Cardiac fibroblast (primary cell): Measurements from ENCODE around the gene ROS1.
"Not testable (repeated sequence)": the region's sequence is repeated elsewhere in the genome, so short reads cannot be mapped to it uniquely, and the experiment has no call there.

Source experiments
- DNase-seq, 2 donors: peaks; one replicate each; pipeline versions ENCODE4 v3.0.0 to v3.0.0-alpha.2; 2010; ENCODE audit warnings: low read depth in 2 of 2
- H3K4me3 ChIP-seq, 2 donors: replicated peaks in 1 of 2; 1 replicate in 1 of 2; 2 replicates in 1 of 2; pipeline ENCODE4 v1.5.1; 2011; ENCODE audit warnings: low read depth in 2 of 2, low read length in 2 of 2, mild to moderate bottlenecking in 2 of 2, moderate library complexity in 1 of 2
- CTCF ChIP-seq: IDR thresholded peaks from one replicate; pipeline ENCODE4 v1.5.1; 2011; ENCODE audit warnings: low read depth, mild to moderate bottlenecking, low read length, inconsistent platforms

The ROS1 gene

DNA sequence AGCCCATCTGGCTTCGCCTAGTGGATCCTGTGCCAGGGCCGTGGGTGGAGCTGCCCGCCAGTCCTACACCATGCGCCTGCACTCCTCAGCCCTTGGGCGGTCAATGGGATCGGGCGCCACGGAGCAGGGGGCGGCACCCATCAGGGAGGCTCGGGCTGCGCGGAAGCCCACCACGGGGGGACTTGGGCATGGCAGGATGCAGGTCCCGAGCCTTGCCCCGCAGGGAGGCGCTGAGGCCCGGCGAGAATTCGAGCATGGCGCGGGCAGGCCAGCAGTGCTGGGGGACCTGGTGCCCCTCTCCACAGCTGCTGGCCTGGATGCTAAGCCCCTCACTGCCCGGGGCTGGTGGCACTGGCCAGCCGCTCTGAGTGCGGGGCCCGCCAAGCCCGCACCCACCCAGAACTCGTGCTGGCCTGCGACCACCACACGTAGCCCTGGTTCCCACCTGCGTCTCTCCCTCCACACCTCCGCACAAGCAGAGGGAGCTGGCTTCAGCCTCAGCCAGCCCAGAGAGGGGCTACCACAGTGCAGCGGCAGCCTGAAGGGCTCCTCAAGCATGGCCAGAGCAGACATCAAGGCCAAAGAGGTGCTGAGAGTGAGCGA lies 52.4 kb downstream of the ROS1 start:
- no peak overlapping the region for H3K4me3 ChIP-seq
- DNase-seq: no peak
- no peak for TF ChIP-seq CTCF

GRCh38 chr6:117372289-117372688 lies 53.5 kb downstream of the ROS1 start:
- not testable (repeated sequence) for H3K4me3 ChIP-seq, DNase-seq

GRCh38 chr6:117371492-117371891 lies 54.2 kb downstream of the ROS1 start:
- no peak for DNase-seq
- no peak overlapping the region for H3K4me3 ChIP-seq
- TF ChIP-seq CTCF: no peak

GRCh38 chr6:117359581-117359980 lies 66.2 kb downstream of the ROS1 start:
- H3K4me3 ChIP-seq: no peak overlapping the region
- peak in 1 of 2 donors; percentile 14 for DNase-seq
- no peak for TF ChIP-seq CTCF

DNA sequence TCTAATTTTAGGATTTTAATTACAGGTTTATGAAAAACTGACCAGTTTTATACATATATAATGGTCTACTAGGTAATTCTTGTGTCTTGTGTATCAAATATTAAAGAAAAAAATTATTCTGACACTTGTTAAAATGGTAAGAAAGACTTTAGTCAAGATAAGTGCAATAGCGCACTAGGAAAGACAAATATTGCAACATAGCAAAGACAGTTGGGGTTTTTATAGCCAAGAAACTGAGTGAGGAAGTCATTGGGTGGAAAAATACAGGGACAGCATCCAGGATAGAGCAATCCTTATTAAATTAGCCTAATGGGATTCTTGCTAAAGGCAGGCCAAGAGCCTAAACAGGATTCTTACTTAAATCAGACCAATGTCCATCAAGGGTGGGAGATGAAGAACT lies 71.1 kb downstream of the ROS1 start:
- no peak for TF ChIP-seq CTCF
- H3K4me3 ChIP-seq: no peak overlapping the region
- no peak for DNase-seq

DNA sequence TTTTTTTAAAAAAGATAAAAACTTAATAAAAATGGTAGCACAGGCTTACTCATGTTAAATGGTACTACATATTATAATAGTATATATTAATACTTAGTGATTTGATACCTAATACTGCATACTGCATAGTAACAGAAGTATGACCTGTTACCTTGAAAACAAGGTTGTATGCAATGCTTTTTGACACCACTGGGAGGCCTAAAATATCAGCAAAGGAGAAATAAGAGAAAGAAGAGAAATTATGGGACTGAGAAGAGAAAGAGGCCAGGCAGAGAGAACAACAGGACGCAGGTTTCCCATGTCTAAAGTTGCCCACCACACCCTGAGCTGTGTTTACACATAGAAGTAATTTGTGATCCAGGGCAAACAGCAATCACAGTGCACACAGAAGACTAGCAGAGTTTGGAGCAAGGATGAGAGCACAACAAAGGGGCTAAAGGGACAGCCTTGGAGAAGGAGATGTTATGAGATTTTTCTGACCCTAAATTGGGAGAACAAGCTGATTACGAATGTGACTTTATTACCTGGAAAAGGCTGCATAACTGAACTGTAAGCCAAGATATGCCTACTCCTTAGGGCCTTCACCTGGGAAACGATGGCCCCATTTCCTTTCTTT lies 73.2 kb downstream of the ROS1 start:
- no peak overlapping the region for H3K4me3 ChIP-seq
- DNase-seq: peak; percentile 30 to 54
- peak; percentile 66 for TF ChIP-seq CTCF

DNA sequence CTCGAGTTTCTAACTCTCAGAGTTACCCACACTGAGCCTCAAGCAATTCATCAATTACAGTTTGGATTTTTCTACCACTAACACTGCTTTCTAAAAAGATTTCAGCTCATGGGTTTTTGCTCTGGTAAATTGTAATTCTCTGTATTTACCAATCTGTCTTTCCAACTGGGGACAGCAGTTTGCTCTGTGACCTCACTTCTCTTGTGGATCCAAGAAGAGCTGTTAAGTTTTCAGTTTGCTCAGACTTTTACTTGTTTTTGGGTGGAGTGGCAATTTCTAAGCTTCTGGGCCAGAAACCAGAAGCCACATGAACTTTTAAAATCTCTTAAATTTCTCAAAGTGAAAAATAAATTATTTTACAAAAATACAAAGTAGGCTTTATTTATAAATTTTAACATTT lies 74.2 kb downstream of the ROS1 start:
- no peak for DNase-seq
- no peak overlapping the region for H3K4me3 ChIP-seq
- TF ChIP-seq CTCF: no peak
